H9 (cell line): ENCODE results near the gene DMRTB1. TPM values are rescaled to one million over a fixed set of nuclear protein-coding genes. Genes with fewer than 3 reads are reported as not detected.

Experiments
- DNase-seq: peaks from one replicate; pipeline ENCODE4 v3.0.0-alpha.2; 2017
- H2AFZ ChIP-seq: one replicate; pipeline ENCODE4 v1.6.1; 2013; ENCODE audit warnings: mild to moderate bottlenecking, low read length, control low read depth, moderate library complexity
- H2AK5ac ChIP-seq: 2 replicates; pipeline ENCODE4 v1.6.1; 2013; ENCODE audit warnings: low read length, control low read depth, mixed read lengths; ENCODE audit not compliant: insufficient read length
- H2BK120ac ChIP-seq: one replicate; pipeline ENCODE4 v1.6.1; 2013; ENCODE audit warnings: low read depth, mild to moderate bottlenecking, low read length, control low read depth, inconsistent platforms; ENCODE audit not compliant: poor library complexity, severe bottlenecking
- H2BK12ac ChIP-seq: 2 replicates; pipeline ENCODE4 v1.6.1; 2013; ENCODE audit warnings: low read length, control low read depth, mixed read lengths, low read depth; ENCODE audit not compliant: insufficient read length
- H2BK15ac ChIP-seq: 2 replicates; pipeline ENCODE4 v1.6.1; 2013; ENCODE audit warnings: low read depth, low read length, control low read depth
- H2BK20ac ChIP-seq: one replicate; pipeline ENCODE4 v1.6.1; 2013; ENCODE audit warnings: low read depth, mild to moderate bottlenecking, low read length, control low read depth, inconsistent platforms; ENCODE audit not compliant: poor library complexity, severe bottlenecking
- H2BK5ac ChIP-seq: 2 replicates; pipeline ENCODE4 v1.6.1; 2013; ENCODE audit warnings: low read length, control low read depth, mixed read lengths; ENCODE audit not compliant: insufficient read length
- H3K14ac ChIP-seq: 2 replicates; pipeline ENCODE4 v1.6.1; 2013; ENCODE audit warnings: low read length, control low read depth; ENCODE audit not compliant: insufficient read depth
- H3K18ac ChIP-seq: 2 replicates; pipeline ENCODE4 v1.6.1; 2013; ENCODE audit warnings: low read depth, mild to moderate bottlenecking, mixed read lengths, low read length, control low read depth; ENCODE audit not compliant: insufficient read length
- H3K23ac ChIP-seq: 2 replicates; pipeline ENCODE4 v1.6.1; 2013; ENCODE audit warnings: low read length, control low read depth, mixed read lengths, low read depth; ENCODE audit not compliant: insufficient read length
- H3K23me2 ChIP-seq: 2 replicates; pipeline ENCODE4 v1.6.1; 2013; ENCODE audit warnings: low read depth, mild to moderate bottlenecking, mixed read lengths, low read length, control low read depth; ENCODE audit not compliant: insufficient read length, poor library complexity, severe bottlenecking
- H3K27ac ChIP-seq: 2 replicates; pipeline ENCODE4 v1.5.1; 2013; ENCODE audit warnings: low read length, control low read depth, mixed read lengths, low read depth; ENCODE audit not compliant: insufficient read length
- H3K27me3 ChIP-seq: 2 replicates; pipeline ENCODE4 v1.6.1; 2013; ENCODE audit warnings: low read length, control low read depth, inconsistent platforms; ENCODE audit not compliant: insufficient read depth
- H3K4ac ChIP-seq: 2 replicates; pipeline ENCODE4 v1.6.1; 2013; ENCODE audit warnings: low read depth, mild to moderate bottlenecking, control low read depth, inconsistent platforms, low read length, moderate library complexity
- H3K4me1 ChIP-seq: 2 replicates; pipeline ENCODE4 v1.6.1; 2013; ENCODE audit warnings: low read length, control low read depth, inconsistent platforms; ENCODE audit not compliant: insufficient read depth
- H3K4me2 ChIP-seq: 2 replicates; pipeline ENCODE4 v1.6.1; 2013; ENCODE audit warnings: low read length, control low read depth, mixed read lengths; ENCODE audit not compliant: insufficient read length, insufficient read depth
- H3K56ac ChIP-seq: 2 replicates; pipeline ENCODE4 v1.6.1; 2013; ENCODE audit warnings: low read depth, mild to moderate bottlenecking, mixed read lengths, low read length, control low read depth; ENCODE audit not compliant: insufficient read length
- H3K79me1 ChIP-seq: 2 replicates; pipeline ENCODE4 v1.6.1; 2013; ENCODE audit warnings: low read depth, mild to moderate bottlenecking, moderate library complexity, low read length, control low read depth, inconsistent platforms; ENCODE audit not compliant: insufficient read depth, poor library complexity, severe bottlenecking
- H3K79me2 ChIP-seq: 2 replicates; pipeline ENCODE4 v1.6.1; 2013; ENCODE audit warnings: low read length, control low read depth, inconsistent platforms; ENCODE audit not compliant: insufficient read depth
- H3K9ac ChIP-seq: 2 replicates; pipeline ENCODE4 v1.6.1; 2013; ENCODE audit warnings: low read length, control low read depth, mixed read lengths; ENCODE audit not compliant: insufficient read length; ENCODE audit errors: extremely low read depth
- H3K9me3 ChIP-seq: one replicate; pipeline ENCODE4 v1.6.1; 2013; ENCODE audit warnings: low read depth, low read length, inconsistent platforms; ENCODE audit not compliant: control insufficient read depth
- H3T11ph ChIP-seq: one replicate; pipeline ENCODE4 v1.6.1; 2013; ENCODE audit warnings: mild to moderate bottlenecking, low read length, control low read depth, inconsistent platforms
- H4K20me1 ChIP-seq: one replicate; pipeline ENCODE4 v1.6.1; 2013; ENCODE audit not compliant: control insufficient read depth, insufficient read length, insufficient read depth
- H4K5ac ChIP-seq: 2 replicates; pipeline ENCODE4 v1.6.1; 2013; ENCODE audit warnings: low read depth, mild to moderate bottlenecking, mixed read lengths, low read length, control low read depth; ENCODE audit not compliant: insufficient read length
- H4K8ac ChIP-seq: replicated peaks from 2 replicates; pipeline ENCODE4 v1.6.1; 2013; ENCODE audit warnings: low read length, control low read depth, mixed read lengths, low read depth; ENCODE audit not compliant: insufficient read length
- H4K91ac ChIP-seq: 2 replicates; pipeline ENCODE4 v1.6.1; 2013; ENCODE audit warnings: low read depth, mild to moderate bottlenecking, moderate library complexity, mixed read lengths, low read length, control low read depth; ENCODE audit not compliant: insufficient read length
- H3K27ac Mint-ChIP-seq, 3 experiments: 2 replicates in 2 of 3; 3 replicates in 1 of 3; pipeline ENCODE4 v1.8.0; 2020 to 2021; ENCODE audit warnings: mixed read lengths in 3 of 3, mild to moderate bottlenecking in 1 of 3, moderate library complexity in 1 of 3
- H3K27me3 Mint-ChIP-seq: 2 replicates; pipeline ENCODE4 v1.8.0; 2021; ENCODE audit warnings: low read depth, mild to moderate bottlenecking, moderate library complexity, mixed read lengths
- H3K36me3 Mint-ChIP-seq, 3 experiments: 2 replicates in 2 of 3; 3 replicates in 1 of 3; pipeline ENCODE4 v1.8.0; 2020 to 2021; ENCODE audit warnings: low read depth in 3 of 3, mixed read lengths in 3 of 3; ENCODE audit not compliant: insufficient read depth in 1 of 3
- H3K4me1 Mint-ChIP-seq, 2 experiments: 2 replicates each; pipeline ENCODE4 v1.8.0; 2020; ENCODE audit warnings: mixed read lengths in 2 of 2
- H3K4me3 Mint-ChIP-seq, 2 experiments: 2 replicates in 1 of 2; 3 replicates in 1 of 2; pipeline ENCODE4 v1.8.0; 2020 to 2021; ENCODE audit warnings: mild to moderate bottlenecking in 2 of 2, mixed read lengths in 2 of 2, moderate library complexity in 1 of 2
- H3K9me3 Mint-ChIP-seq, 2 experiments: 2 replicates in 1 of 2; 3 replicates in 1 of 2; pipeline ENCODE4 v1.8.0; 2020; ENCODE audit warnings: mild to moderate bottlenecking in 2 of 2, mixed read lengths in 2 of 2, moderate library complexity in 1 of 2
- WGBS: extraction: QIAGEN DNeasy Blood & Tissue Kit; methylation state at CpG from one replicate; pipeline ENCODE4 v1.1.7; 2013; ENCODE audit warnings: missing lambda C conversion rate, low lambda C conversion rate, mixed read lengths; ENCODE audit not compliant: insufficient read length; ENCODE audit errors: extremely low coverage; 5-methylcytosine and 5-hydroxymethylcytosine counted together
- total RNA-seq: library from RNA; stranded (reverse); gene quantifications from 2 replicates; pipeline ENCODE4 v1.2.1, GENCODE V29; 2021
- TF ChIP-seq, protein P1 (sequence below): fragments of 200-600 bp; sonication (generic); conservative IDR thresholded peaks from 3 replicates; pipeline ENCODE4 v1.8.0; 2021; ENCODE audit warnings: antibody characterized with exemption, mild to moderate bottlenecking

The DMRTB1 gene
- total RNA-seq, 1 experiment from 2014 or later, result not detected

DNA sequence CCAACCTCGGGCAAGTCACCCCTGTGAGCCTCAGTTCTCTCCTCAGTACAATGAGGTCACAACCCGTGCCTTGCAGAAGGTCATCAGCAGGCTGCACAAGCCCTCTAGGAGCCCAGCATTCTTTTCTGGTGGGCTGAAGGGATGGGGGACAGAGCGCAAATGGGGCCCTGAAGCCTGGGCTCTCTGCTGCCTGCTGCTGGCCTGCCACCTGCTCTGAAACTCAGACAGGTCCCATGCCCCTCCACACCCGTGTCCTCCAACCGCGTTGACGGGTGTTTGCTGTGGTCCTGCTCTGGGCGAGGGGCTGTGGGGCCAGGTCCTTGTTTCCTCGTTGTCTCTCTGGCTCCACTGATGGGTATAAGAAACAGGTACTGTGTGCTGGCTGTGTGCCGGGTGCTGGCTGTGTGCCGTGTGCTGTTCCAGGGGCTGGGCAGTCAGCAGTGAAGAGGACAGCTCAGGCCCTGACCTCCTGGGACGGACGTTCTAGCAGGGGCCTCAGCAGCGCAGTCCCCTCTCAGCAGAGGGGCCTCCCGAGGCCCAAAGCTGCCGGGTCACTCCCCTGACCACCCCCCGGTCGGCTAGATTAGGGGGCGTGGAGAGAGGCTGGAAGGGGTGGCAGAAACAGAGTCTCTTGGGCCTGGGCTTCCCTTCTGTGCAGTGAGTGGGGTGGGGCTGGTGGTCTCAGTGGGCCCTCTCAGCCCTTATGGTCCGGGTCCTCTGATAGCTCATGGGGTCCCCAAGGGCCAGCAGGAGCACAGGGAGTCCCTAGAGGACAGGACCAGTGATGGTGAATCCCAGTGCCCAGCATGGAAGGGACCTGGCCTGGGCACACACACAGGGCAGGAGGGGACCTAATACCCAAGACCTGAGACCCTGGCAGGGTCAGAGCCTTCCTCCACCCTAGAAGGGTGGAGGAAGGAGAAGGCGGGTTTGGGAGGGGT, 42.1 kb downstream of the DMRTB1 start:
- Histone ChIP-seq H2AK5ac (no peak overlapping the region), H3K4ac (no peak overlapping the region), H2BK12ac (no peak overlapping the region), H3K4me1 (peaks cover 3% of the 10 kb centered on the region; the same call in 1 of the 2 replicates), H3K23me2 (no peaks in the 10 kb centered on the region), H3K4me2 (no peak overlapping the region), H3T11ph (no peak overlapping the region), H3K9me3 (no peaks in the 10 kb centered on the region), H3K27me3 (no peaks in the 10 kb centered on the region), H3K18ac (no peak overlapping the region), H2BK20ac (no peak overlapping the region), H4K5ac (no peak overlapping the region), H4K91ac (no peak overlapping the region), H3K9ac (no peak overlapping the region), H3K14ac (no peak overlapping the region), H3K79me1 (no peaks in the 10 kb centered on the region), H2AFZ (no peak overlapping the region), H3K79me2 (no peaks in the 10 kb centered on the region), H3K56ac (no peak overlapping the region), H4K8ac (no peak overlapping the region), H3K27ac (no peak overlapping the region), H4K20me1 (no peaks in the 10 kb centered on the region), H2BK120ac (no peak overlapping the region), H2BK15ac (no peak overlapping the region), H2BK5ac (no peak overlapping the region), H3K23ac (no peak overlapping the region)
- TF ChIP-seq, protein P1, sequence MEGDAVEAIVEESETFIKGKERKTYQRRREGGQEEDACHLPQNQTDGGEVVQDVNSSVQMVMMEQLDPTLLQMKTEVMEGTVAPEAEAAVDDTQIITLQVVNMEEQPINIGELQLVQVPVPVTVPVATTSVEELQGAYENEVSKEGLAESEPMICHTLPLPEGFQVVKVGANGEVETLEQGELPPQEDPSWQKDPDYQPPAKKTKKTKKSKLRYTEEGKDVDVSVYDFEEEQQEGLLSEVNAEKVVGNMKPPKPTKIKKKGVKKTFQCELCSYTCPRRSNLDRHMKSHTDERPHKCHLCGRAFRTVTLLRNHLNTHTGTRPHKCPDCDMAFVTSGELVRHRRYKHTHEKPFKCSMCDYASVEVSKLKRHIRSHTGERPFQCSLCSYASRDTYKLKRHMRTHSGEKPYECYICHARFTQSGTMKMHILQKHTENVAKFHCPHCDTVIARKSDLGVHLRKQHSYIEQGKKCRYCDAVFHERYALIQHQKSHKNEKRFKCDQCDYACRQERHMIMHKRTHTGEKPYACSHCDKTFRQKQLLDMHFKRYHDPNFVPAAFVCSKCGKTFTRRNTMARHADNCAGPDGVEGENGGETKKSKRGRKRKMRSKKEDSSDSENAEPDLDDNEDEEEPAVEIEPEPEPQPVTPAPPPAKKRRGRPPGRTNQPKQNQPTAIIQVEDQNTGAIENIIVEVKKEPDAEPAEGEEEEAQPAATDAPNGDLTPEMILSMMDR, result peak; percentile 28; the same call in 1 of the 3 replicates
- no CpG with 5 or more reads among the region's 21 CpGs for WGBS
- Mint-ChIP-seq H3K4me3 (no peak overlapping the region; a peak in 1 of 5 replicates), H3K27ac (no peak overlapping the region), H3K9me3 (no peaks in the 10 kb centered on the region; a peak in 1 of 5 replicates), H3K4me1 (peaks cover 9 to 28% of the 10 kb centered on the region in 2 experiments), H3K36me3 (no peaks in the 10 kb centered on the region), H3K27me3 (peaks cover 16% of the 10 kb centered on the region)
- peak; percentile 53 for DNase-seq
